HG03521 (cell line): ENCODE results near the gene ZBTB43.
A peak's percentile ranks its signal among the peaks of the same experiment; 100 is the strongest.

ENCODE experiments used
- ATAC-seq: cut with Tn5 transposase; IDR thresholded peaks from one replicate; pipeline ENCODE4 v1.9.1; 2021; ENCODE audit warnings: mild to moderate bottlenecking, moderate library complexity; ENCODE audit not compliant: unreplicated experiment

The ZBTB43 gene

DNA sequence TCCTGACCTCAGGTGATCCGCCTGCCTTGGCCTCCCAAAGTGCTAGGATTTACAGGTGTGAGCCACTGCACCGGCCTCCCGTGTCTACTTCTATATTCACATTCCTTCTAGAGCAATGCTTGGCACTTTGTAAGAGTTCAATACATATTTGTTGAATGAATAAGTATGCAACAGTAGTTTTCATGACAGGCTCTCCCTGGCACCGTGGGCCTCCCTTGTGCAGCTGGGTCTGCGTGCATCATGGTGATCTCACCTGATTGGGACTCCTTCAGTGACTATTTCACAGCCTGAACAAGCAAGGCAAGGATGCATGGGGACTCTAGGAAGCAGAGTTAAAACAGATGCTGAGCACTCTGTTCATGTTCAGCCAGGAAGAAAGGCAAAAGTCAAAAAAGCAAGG lies 48.8 kb downstream of the ZBTB43 start:
- ATAC-seq, result no peak

DNA sequence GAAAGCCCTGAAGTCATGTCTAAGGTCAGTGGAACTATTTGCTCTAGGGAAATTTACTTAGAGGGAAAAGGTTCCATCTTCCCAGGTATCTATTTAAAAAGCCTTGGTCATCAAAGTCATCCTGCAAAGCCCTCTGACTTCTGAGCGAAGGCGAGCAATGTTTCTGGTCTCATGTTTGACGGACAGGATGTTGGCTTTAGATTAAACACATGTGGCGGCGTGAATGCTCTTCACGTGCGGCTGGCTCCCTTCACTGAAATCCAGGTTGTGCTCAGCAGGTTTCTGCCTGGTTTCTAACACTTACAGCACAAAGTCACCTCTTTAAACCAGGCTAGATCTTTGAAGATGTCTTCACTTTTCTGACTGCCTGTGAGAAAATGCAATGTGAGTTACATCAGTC lies 49.9 kb downstream of the ZBTB43 start:
- ATAC-seq, result no peak

DNA sequence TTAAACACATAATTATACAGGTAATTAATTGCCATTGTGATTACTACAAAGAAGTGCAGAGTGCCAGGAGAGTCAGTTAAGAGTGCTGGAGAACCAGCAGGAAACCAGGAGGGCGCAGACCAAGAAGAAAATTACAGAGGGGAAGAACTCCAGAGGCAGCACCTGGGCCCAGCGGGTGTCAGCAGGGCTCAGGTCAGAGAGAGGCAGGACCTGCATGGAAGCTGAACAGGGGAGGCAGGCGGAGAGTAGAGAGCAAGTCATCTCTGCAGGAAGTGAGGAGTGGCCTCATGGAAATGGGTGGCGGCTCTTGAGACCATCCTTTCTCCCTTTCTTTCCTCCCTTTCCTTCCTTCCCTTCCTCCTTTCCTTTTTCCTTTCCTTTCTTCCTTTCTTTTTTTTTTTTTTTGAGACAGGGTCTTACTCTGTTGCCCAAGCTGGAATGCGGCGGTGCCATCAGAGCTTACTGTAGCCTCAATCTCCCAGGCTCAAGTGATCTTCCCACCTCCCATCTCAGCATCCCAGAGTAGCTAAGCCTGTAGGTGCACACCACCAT lies 51.6 kb downstream of the ZBTB43 start:
- ATAC-seq, result no peak

DNA sequence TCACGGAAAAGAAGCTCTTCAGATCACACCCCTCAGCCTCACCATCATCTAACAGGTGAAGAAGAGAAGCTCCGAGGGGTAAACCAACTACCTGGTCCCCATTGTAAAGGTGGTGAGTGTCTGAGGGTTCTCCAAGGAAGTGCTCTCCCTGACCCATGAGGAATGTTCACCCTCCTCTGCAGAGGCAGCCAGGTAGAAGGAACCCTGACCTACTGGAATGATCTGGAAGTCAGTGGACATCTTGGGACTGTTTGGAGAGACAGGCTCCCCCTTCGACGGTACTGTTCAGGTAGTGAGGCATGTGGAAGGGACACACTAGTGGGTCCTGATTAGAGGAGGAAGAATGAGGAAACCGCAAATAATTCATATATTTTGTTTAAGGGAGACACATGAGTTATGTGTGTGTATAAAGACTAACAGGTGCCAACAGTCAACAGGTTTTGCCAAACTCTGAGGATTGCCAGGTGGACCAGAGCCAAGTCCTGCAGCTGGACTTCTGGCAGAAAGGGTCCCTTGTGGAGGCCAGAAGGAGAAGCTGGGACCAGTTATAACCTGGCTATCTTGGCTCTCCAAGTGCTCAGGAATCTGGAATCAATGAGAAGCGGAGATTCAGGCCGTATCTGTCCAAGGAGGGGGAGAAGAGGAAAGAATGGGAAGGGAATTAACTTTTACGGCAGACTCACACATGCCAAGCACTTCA lies 52.6 kb downstream of the ZBTB43 start:
- no peak for ATAC-seq

DNA sequence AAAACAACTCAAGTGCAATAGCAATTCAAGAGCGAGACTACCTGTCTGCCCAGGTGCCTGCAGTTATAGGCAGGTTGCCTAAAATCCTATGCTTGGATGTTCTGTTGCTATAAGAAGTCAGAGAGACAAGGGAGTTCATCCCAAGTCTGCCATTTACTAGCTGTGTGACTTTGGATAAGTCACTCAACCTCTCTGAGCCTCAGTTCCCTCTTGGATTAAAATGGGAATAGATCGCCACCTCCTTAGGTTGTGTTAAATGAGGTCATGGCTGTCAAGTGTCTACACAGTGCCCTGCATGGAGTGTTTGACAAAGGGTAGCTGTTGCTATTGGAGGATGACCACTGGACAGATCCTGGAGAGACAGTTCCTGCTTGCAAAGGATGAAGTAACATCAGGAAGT lies 54.3 kb downstream of the ZBTB43 start:
- ATAC-seq, result no peak

DNA sequence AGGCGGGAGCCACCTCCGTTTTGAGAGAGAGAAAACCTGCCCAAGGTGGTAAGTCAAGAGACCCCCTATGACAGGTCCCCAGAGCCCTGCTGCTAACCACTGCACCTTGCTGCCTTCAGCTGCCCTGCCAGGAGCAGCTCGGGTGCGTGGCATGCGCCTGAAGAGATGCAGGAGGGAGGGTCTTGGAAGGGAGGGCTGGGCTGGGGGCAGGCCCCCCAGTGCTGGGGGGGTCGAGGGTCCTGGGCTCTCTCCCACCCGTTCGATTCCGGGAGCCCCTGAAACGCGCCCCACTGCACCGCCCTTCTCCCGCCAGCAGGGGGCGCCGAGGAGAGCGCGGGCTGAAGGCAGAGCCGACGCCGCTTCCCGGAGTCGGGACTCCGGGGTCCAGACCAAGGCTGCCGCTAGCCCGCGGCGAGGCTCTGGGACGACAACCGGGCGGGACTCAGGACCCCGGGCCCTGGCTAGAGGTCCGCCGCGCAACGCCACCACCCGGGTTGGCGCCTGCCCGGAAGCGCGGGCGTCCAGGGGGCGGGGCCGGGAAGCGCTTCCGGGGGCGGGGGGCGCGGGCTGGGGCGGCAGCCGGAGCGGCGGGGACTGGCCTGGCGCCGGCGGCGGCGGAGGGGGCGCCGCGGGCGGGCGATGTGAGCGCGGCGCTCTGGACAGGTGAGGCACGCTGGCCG lies 55.4 kb downstream of the ZBTB43 start, which contains the start of gene ZBTB34:
Gene ZBTB34, plus strand, starts transcription at position 563 of the 680 bp plus-strand sequence. CDS start 18,761 bp downstream, outside the sequence.
- peak; percentile 57 for ATAC-seq

DNA sequence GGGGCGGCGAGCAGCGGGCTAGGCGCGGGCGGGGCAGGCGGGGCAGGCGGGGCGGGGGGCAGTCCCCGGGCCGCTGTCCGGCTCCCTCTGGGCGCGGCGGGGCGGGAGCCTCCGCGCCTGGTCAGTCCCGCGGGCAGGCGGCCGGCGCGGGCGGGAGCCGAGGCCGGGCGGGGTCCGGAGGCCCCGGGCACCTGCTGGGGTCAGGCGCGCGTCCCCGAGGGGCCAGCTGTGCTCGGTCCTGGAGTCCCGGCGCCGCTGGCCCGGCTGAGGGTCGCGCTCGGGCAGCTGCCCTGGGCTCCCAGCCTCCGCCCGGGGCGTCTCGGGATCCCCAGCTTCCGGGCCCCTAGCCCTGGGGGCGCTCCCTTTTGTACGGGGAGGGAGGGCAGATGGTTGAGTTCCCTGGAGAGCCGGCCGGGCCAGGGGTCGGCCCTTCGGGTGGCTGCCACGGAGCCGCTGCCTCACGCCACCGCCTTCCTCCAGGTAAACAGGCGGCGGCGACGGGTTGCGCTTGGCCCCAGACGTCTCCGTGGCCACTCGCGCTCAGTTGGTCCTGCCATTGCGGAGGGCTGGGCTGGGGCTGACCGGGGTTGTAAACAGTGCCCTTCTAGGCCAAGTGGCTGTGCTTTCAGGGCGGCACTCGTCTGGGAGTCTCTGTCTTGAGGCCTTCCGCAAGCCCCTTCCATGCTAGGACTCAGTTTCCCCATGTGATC lies 56.1 kb downstream of the ZBTB43 start:
- peak; percentile 31 for ATAC-seq

DNA sequence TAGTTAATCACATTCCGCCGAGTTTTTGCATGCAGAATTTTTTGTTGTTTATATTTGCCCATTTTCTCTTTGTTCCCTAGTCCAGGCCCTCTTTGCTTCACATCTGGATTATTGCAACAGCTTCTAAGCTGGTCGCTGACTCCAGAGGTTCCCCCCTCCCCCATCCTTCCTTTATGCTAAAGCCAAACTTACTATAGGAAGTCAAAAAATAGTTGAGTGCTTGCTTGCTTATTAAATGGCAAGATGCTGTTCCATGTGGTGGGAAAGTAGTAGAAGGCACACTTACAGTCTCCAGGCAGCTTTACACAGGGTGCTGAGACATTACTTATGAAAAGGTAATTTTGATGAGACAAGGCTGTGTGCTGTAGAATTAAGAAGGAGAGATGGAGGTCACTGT lies 56.9 kb downstream of the ZBTB43 start:
- no peak for ATAC-seq

DNA sequence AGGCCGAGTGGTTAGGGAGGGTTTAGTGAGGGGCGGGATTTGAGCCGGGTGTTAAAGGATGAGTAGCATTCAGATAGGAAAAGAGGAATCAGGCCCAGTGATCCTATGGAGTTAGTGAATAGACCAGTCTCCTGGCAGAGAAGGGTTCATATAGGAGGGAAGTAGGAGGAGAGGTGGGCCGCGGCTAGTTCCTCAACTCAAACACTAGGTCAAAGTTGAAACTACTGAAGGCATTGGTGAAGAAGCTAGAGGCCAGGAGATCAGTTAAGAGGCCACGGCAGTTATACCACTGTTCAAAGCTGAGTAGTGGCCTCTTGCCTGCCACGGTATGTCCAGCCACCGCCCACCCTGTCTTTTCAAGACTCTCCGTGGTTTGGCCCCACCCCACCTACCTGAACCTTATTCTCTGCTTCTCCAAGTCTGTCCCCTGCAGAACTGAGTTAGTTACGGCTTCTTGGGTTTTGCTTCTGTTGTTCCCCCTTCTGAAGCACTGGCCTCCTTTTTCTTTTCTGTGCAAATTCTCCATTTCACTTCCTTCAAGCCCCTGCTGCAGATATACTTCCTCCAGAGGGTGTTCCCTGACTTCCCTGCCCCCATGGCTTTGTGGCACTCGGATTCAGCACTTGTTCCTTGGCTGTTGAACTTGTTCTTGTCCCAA lies 57.4 kb downstream of the ZBTB43 start:
- ATAC-seq, result no peak

DNA sequence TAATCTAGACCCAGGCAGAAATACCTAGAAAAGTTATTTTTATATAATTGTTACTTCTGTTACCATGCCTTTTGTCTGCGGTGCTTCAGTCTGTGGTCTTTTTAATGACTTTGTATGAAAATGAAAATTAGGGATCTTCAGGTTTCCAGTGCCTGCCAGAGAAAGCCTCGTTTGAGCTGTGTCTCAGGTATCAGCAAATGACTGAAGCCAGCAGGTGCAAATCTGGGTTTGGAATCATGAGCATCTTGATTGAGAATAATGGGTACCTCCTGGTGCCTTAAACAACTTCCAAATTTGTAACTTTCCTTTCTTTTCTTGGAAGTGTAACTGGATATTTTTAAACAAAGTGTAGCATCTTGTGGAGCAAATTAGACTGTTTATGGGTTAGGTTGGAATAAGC lies 59.9 kb downstream of the ZBTB43 start:
- ATAC-seq, result no peak

DNA sequence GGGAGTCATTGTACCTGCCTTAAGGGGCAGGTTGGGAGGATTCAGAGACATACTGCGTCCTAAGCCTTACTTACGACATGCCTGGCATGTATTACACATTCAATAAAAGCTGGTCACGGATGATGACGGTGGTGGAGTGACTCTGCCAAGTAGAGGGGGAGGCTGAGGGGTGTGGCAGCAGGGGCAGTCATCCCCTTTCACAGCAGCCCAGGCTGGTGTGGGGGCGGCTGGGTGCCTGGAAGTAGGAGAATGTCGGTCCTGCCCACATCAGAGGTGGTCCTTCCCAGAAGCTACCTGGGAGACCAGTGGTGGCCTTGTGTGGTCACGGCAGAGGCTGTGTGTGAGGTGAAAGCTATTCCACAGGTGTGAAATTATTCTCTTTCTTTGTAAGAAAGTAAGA lies 64.5 kb downstream of the ZBTB43 start:
- no peak for ATAC-seq

DNA sequence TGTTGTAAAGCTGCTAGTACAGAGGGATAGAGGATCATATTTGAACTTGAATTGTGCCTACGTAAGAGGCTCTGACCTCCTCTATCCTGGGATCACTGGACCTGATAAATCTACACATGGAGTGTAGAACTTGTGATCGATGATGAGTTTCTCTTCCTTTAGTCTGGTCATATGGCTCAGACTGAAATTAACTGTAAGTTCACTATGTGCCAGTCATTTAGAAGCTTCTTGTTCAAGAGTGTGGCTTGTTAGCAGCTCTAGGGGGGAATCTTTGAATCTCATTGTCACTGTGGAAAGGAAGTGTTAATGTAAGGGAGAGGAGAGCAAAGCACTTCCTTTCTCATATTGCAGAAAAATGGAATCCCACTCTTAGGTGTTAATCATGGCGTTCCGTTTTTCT lies 67.7 kb downstream of the ZBTB43 start:
- ATAC-seq, result no peak

DNA sequence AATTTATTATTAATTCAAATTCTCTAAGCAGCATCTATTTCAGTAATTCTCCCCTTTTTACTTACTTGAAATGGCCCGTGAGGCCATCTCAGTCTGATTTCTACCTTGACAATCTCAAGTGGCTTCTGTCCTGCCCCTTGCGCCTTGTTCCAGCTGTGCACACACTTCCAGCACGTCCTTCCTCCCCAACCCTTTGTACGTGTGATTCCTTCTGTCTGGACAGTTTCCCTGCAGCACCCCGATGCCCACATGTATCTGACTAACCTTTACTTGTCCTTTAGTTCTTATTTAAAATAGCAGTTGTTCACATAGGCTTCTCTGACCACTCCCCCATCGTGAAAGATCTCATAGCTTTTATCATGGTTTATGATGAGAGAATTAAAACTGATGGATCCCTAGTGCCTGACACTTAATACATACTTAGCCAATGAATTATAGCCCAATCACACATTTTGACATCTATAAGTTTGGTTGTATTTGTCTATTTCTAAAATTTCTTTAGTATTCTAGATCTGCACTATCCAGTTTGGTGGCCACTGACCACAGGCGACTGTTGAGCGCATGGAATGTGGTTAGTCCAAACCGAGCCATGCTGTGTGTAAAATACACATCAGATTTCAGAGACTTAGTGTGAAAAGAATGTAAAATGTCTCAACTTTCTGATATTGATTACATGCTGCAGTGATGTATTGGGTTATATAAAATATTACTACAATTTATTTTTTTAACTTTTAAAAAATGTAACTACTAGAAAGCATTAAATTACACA lies 69.9 kb downstream of the ZBTB43 start:
- no peak for ATAC-seq

DNA sequence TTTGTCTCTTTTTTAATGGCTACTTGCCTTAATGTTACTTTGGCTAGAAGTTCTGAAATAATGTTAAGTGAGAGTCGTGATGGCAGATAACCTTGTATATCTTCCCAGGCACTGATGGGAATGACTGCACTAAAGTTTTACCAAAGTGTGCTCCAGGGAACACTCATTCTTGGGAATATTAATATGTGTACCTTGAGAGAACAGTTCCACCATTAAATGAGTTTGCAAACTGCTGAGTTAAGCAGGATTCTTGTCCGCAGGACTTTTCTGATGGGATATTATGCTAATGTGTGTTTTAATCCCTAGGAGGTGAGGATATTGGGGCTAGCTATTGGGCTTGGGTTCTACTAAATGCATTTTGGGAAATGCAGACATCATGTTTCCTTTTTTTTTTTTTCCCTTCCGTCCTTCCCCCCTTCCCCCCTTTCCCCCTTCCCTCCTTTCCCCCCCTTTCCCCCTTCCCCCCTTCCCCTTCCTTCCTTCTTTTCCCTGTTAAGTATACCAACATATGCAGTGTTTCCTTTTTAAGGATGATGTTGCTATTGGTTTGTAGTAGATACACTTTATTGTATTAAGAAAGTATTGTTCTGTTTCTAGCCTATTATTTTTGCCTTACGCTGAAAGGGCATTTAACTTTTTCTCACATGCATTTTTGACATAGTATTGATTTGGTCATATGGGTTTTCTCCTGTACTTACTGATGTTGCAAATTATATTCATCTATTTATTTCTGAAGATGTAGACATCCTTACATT lies 71.1 kb downstream of the ZBTB43 start:
- no peak for ATAC-seq

DNA sequence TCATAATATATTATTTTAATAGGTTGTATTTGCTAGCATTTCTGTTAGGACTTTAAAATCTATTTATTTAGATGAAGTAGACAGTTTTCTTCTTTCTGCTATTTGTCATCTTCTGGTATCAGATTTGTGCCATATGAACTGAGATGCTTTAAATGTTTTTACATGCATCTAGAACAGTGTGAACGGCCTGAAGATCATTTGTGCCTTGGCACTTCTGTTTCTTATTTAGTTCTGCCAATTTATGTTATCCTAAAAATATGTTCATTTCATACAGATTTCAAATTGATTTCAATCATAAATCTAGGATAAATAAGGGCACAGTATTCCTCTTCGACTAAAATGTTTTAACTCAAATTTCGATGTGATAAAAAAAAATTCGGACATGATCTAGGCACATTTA lies 71.7 kb downstream of the ZBTB43 start:
- no peak for ATAC-seq

DNA sequence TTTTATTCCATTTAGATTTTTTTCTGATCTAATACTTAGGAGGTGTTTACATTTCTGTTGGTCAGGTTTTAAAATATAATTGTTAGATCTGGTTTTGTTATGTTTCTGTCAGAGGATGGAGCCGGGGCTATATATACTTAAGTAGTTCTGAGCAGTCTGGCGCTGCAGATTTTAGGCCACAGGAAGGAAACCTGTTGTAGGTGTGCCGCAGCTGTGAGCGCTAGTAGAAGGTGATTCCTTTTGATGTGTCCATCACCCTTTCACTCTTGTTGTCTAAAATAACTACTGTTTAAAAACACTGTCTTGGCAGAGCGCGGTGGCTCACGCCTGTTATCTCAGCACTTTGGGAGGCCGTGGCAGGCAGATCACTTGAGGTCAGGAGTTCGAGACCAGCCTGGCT lies 72.6 kb downstream of the ZBTB43 start:
- ATAC-seq, result no peak

DNA sequence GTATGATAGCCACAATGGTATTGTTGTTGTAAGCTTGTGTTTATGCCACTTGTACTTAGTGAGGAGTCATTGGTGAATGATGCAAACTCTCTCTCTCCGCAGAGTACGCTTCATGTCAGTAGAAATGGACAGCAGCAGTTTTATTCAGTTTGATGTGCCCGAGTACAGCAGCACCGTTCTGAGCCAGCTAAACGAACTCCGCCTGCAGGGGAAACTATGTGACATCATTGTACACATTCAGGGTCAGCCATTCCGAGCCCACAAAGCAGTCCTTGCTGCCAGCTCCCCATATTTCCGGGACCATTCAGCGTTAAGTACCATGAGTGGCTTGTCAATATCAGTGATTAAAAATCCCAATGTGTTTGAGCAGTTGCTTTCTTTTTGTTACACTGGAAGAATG lies 74.4 kb downstream of the ZBTB43 start:
- no peak for ATAC-seq

DNA sequence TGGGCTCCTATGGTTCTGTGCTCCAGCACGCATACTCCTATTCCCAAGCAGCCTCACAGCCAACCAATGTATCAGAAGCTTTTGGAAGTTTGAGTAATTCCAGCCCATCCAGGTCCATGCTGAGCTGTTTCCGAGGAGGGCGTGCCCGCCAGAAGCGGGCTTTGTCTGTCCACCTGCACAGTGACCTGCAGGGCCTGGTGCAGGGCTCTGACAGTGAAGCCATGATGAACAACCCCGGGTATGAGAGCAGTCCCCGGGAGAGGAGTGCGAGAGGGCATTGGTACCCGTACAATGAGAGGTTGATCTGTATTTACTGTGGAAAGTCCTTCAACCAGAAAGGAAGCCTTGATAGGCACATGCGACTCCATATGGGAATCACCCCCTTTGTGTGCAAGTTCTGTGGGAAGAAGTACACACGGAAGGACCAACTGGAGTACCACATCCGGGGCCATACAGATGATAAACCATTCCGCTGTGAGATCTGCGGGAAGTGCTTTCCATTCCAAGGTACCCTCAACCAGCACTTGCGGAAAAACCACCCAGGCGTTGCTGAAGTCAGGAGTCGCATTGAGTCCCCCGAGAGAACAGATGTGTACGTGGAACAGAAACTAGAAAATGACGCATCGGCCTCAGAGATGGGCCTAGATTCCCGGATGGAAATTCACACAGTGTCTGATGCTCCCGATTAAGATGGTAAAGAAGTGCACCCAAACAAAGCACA lies 75.5 kb downstream of the ZBTB43 start:
- no peak for ATAC-seq

DNA sequence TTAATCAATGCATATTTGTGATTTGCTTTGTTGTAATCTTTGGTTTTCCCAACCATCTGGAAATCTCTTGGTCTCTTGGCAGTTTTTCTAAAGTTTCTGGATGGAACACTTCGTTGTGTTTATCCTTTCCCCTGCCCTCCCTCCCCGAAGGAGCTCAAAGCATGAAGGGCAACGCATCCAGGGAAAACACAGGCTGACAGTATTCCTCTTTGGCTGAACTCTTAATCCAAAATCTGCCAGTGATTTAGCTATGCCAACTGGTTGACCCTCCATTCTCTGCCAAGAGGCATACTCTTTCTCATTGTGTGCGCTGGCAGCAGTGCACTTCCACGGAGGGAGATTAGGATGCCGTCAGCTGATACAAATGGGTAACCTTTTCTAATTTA lies 76.1 kb downstream of the ZBTB43 start:
- no peak for ATAC-seq
